Epithelial cell of prostate (primary cell): ENCODE measurements around the gene TELO2.

Experiments
- DNase-seq: peaks from one replicate; pipeline ENCODE4 v3.0.0-alpha.2; 2011; ENCODE audit warnings: low read depth, low spot score
- H3K27ac ChIP-seq: fragments of 450-650 bp; 2 replicates; pipeline ENCODE4 v1.5.1; 2017; ENCODE audit warnings: mild to moderate bottlenecking

TELO2 gene

DNA sequence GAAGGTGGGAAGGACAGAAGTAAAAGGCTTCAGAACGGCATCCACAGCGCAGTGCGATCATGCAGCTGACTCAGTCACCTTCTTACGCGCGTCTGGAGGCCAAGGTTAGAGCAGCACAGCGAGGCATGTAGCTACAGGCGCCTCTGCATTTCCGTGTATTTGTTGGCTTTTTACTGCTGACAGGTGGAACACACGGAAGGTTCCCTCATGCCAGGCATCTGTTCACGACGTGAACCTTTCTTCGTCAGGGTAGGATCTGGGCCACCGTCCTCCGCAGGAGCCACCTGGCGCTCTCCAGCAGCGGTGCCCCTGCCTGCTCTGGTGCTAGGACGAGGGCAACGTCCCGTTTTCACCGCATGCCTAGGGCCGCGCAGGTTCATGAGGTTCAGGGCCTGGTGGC is 55.6 kb downstream of the TELO2 start:
- DNase-seq = peak; percentile 67

DNA sequence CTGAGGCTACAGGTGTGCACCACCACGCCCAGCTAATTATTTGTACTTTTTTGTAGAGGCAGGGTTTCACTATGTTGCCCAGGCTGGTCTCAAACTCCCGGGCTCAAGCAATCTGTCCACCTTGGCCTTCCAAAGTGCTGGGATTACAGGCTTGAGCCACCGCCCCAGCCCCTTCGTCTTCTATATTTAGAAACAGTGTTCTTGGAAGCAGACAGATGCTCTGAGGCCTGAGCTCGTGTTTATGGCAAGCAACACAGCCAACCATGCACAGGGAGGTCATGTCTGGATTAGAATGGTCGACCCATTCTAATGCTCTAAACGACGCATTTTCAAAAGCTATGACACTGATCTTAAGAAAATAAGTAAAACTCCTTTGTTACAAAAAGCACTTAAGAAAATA is 56.9 kb downstream of the TELO2 start:
- DNase-seq = no peak
- H3K27ac ChIP-seq = no peak overlapping the region

More for the DNA sequence above, 55.6 kb downstream of the TELO2 start:
- no peak overlapping the region for H3K27ac ChIP-seq

DNA sequence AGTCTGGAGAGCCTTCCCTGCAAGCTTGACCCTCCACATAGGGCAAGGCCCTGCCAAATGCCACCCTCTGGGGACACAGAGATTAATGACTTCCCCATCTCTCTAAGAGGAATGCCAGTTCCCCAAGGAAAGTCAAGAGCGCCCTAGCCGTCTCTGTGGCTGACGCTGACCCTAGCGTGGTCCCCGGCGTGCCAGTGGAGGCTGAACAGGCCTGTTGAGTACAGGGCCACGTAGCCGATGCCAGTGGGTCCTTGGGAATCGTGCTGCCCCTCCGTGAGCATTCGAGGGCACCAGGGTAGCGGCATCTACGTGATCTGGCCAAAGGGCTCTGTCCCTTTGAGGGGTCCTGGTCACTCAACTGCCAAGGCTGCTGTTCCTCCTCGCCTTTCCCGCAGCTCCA is 57.5 kb downstream of the TELO2 start:
- H3K27ac ChIP-seq = no peak overlapping the region
- DNase-seq = no peak

DNA sequence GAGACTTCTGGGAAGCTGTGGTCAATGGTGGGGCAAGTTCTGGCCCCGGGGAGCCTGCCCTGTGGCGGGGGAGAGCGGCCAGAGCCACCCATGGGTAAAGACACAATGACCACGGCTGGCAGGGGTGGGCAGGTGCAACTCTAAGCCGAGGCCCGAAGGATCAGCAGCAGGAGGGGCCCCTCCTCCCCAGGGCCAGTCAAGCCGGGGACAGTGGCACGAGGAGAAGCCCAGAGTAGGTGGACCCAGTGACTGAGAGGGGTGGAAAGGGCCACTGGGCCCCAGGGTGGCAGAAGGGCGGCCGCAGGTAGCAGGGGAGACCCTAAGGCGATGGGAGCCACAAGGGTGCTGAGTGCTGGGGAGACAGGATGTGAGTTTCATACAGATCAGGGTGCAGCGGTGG is 58.0 kb downstream of the TELO2 start:
- H3K27ac ChIP-seq = no peak overlapping the region
- no peak for DNase-seq

DNA sequence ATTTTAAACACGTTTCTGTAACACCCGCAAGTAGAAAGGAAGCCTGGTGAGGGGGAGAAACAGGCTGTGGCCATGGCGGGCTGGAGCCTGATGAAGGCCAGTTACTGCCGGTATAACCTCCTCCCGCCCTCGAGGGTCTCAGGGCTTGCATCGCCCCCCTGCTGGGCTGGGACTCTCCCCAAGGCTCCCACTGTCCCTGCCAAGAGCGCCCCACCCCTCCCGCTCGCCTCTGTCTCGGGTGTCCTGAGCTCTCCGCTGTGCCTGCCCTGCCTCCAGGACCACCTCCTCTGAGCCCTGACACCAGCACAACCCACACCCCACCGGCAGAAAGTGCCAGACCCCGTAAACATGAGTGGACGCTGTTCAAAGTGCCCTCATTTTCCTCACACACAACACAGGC is 59.0 kb downstream of the TELO2 start:
- no peak overlapping the region for H3K27ac ChIP-seq
- DNase-seq = no peak

DNA sequence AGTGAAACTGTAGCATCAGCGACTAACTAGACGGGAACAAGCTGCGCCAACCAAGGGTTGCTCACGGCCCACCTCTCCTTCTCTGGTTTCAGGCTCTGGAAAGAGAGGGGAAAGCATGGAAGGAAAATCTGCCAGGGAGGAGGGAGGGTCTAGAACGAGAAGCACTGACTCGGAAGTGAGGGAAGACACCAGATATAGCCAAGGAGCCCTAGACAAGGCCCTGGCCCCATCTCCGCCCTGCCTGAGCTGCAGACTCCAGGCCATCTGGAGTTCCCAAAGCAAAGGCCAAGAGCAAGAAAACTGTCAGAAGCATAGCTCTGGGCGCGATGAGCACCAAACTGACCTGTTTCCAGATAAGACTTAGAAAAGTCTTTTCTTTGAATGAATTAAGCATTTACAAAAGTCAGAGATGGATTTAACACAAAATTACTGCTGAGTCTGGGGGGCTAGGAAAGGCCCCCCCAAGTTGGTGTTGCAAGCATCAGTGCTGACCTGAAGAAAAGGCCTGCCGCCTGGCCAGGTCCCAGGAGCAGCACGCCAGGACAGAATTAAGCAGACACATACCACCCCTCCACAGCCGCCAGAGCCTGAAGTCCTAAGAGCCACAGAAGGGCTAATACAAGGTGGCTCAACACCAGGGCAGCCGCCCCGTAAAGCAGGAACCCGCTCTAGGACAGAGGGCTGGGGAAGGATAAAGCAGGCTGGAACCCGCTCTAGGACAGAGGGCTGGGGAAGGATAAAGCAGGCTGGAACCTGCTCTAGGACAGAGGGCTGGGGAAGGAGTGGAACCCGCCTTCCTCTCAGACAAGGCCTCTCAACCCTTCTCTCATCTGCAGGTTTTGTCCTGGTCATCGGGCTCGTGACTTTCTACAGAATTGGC is 61.0 kb downstream of the TELO2 start:
- H3K27ac ChIP-seq = no peak overlapping the region
- no peak for DNase-seq

DNA sequence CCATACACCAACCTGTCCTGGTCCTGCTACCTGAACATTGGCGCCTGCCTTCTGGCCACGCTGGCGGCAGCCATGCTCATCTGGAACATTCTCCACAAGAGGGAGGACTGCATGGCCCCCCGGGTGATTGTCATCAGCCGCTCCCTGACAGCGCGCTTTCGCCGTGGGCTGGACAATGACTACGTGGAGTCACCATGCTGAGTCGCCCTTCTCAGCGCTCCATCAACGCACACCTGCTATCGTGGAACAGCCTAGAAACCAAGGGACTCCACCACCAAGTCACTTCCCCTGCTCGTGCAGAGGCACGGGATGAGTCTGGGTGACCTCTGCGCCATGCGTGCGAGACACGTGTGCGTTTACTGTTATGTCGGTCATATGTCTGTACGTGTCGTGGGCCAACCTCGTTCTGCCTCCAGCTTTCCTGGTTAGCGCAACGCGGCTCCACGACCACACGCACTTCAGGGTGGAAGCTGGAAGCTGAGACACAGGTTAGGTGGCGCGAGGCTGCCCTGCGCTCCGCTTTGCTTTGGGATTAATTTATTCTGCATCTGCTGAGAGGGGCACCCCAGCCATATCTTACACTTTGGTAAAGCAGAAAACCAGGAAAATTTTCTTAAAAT is 61.8 kb downstream of the TELO2 start:
- no peak overlapping the region for H3K27ac ChIP-seq
- no peak for DNase-seq

DNA sequence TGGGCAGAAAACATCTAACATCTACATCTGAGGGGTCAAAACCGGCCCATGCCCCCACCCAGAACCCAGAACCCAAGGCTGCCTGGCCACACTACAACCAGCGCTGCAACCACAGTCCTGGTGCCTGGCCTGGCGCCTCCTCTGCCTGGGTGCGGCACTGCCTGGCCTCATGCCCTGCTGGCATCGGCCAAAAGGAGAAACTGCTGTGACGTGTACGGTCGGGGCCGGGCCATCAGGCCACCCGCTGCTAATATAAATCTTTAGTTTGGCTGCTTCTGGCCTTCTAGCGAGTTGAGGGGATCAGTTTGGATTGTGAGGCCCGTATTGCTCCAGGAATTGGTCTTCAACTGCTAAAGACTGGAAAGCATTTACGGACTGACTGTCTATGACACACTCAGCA is 63.1 kb downstream of the TELO2 start:
- DNase-seq = no peak
- H3K27ac ChIP-seq = no peak overlapping the region

DNA sequence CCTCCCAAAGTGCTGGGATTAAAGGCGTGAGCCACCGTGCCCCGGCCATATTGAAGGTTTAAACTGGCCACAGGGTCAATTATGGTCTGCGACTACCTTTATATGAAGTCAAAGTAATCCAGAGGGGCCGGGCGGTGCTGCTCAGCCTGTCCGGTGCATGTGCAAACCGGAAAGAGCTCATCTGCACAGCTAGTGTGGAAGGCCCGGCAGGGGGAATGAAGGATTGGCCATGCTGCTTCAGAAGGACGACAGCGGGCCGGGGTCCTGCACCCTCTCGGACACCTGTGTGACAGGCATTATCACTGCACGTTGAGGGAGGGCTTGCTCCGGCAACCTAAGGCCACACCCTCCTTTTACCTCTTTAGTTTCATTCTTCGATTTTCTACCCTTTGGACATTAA is 63.9 kb downstream of the TELO2 start:
- no peak overlapping the region for H3K27ac ChIP-seq
- DNase-seq = no peak

DNA sequence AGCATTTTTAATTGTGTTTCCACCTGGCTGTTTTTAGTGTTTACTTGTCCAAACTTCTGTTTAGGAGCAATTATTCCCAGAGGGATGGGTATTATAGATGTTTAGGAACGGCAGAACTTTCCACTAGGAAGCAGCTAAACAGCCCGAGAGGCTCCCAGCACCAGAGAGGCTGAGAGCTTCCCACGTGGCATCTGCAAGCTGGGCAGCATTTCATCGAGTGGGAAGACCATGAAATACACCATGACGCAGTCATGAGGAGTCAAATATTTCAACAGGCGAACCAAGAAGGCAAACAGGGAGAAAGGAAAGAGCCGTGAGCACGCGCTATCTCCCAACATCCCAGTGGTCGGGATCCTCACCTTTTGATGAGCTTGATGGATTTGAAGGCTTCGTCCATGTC is 64.4 kb downstream of the TELO2 start:
- no peak overlapping the region for H3K27ac ChIP-seq
- DNase-seq = no peak

DNA sequence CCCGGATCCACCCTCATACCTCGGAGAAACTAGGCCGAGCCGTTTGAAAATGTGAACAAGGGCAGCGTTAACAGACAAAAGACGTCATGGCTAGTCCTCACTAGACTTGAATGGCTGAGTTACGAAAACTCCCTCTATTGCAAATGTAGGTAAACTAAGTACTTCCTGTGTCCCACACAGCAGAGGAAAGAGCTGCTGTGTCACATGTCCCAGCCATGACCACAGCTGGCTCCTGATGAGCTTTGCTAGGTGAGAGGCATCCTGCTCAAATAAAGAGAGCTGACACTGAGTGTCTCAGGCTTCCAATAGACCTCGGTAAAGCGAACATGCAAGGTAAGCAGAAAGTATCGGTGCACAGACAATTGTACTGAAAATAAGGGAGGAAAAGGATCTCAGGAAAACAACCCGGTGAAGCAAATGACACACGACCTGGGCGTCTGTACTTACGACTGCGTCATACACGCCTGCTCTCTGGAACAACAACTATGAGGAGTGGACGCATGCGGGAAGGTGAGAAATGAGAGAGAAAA is 66.4 kb downstream of the TELO2 start:
- no peak for DNase-seq
- H3K27ac ChIP-seq = no peak overlapping the region
